Jurkat, Clone E6-1 (cell line): ENCODE measurements around the gene OASL. TPM values are rescaled to one million over a fixed set of nuclear protein-coding genes. Genes with fewer than 3 reads are reported as not detected.
A peak's percentile ranks its signal among the peaks of the same experiment; 100 is the strongest.
"Not testable (repeated sequence)": the region's sequence is repeated elsewhere in the genome, so short reads cannot be mapped to it uniquely, and the experiment has no call there.

Experiments used
- DNase-seq: peaks from one replicate; pipeline ENCODE4 v3.0.0-alpha.2; 2011; ENCODE audit warnings: low read depth, low spot score
- H3K4me3 ChIP-seq: 2 replicates; pipeline ENCODE4 v1.5.1; 2011; ENCODE audit warnings: mild to moderate bottlenecking, low read length, control low read depth, moderate library complexity
- polyA plus RNA-seq: library from polyadenylated mRNA; unstranded; fragments of >200 nt; gene quantifications from one replicate; pipeline ENCODE4 v1.2.1, GENCODE V29; 2012; ENCODE audit warnings: missing spikeins; ENCODE audit not compliant: insufficient read length, insufficient read depth

Gene OASL
- polyA plus RNA-seq, result not detected

- no peak for DNase-seq
- H3K4me3 ChIP-seq, result peak within 1 kb of the TSS; percentile 59
Observed at GRCh38 chr12:121038861-121039668, at the start of gene OASL. Gene OASL, minus strand, starts transcription at chr12:121039246. Its CDS starts 275 bp downstream, at chr12:121038971.

GRCh38 chr12:121088195-121088585 lies 49.1 kb upstream of the OASL start:
- no peak overlapping the region for H3K4me3 ChIP-seq
- no peak for DNase-seq

GRCh38 chr12:121087467-121088194 lies 48.6 kb upstream of the OASL start:
- H3K4me3 ChIP-seq, result no peak overlapping the region
- DNase-seq, result peak; percentile 24

GRCh38 chr12:121086781-121087295 lies 47.8 kb upstream of the OASL start:
- no peak overlapping the region for H3K4me3 ChIP-seq
- no peak for DNase-seq

- no peak for DNase-seq
- H3K4me3 ChIP-seq, result no peak overlapping the region
Observed at GRCh38 chr12:121085506-121086353, 46.7 kb upstream of the OASL start.

- DNase-seq, result no peak
- no peak overlapping the region for H3K4me3 ChIP-seq
Observed at GRCh38 chr12:121085069-121085468, 46.0 kb upstream of the OASL start.

GRCh38 chr12:121084229-121084628 lies 45.2 kb upstream of the OASL start:
- no peak for DNase-seq
- no peak overlapping the region for H3K4me3 ChIP-seq

GRCh38 chr12:121080909-121081308 lies 41.9 kb upstream of the OASL start:
- no peak overlapping the region for H3K4me3 ChIP-seq
- no peak for DNase-seq

- no peak for DNase-seq
- no peak overlapping the region for H3K4me3 ChIP-seq
Observed at GRCh38 chr12:121079736-121080272, 40.8 kb upstream of the OASL start.

- H3K4me3 ChIP-seq, DNase-seq: not testable (repeated sequence)
Observed at GRCh38 chr12:121077440-121077839, 38.4 kb upstream of the OASL start.

- not testable (repeated sequence) for DNase-seq
Observed at GRCh38 chr12:121075911-121076310, 36.9 kb upstream of the OASL start.

GRCh38 chr12:121072147-121072546 lies 33.1 kb upstream of the OASL start:
- no peak overlapping the region for H3K4me3 ChIP-seq
- DNase-seq, result no peak

More at GRCh38 chr12:121075911-121076310, 36.9 kb upstream of the OASL start:
- not testable (repeated sequence) for H3K4me3 ChIP-seq

GRCh38 chr12:121069206-121069605 lies 30.2 kb upstream of the OASL start:
- no peak overlapping the region for H3K4me3 ChIP-seq
- no peak for DNase-seq

- DNase-seq, result no peak
Observed at GRCh38 chr12:121065345-121065744, 26.3 kb upstream of the OASL start.

GRCh38 chr12:121064586-121064985 lies 25.5 kb upstream of the OASL start:
- not testable (repeated sequence) for DNase-seq, H3K4me3 ChIP-seq

More at GRCh38 chr12:121065345-121065744, 26.3 kb upstream of the OASL start:
- H3K4me3 ChIP-seq, result no peak overlapping the region

GRCh38 chr12:121064116-121064515 lies 25.1 kb upstream of the OASL start:
- H3K4me3 ChIP-seq, result no peak overlapping the region
- no peak for DNase-seq

- no peak overlapping the region for H3K4me3 ChIP-seq
- no peak for DNase-seq
Observed at GRCh38 chr12:121062391-121063045, 23.5 kb upstream of the OASL start.

GRCh38 chr12:121061831-121062230 lies 22.8 kb upstream of the OASL start:
- no peak overlapping the region for H3K4me3 ChIP-seq
- DNase-seq, result peak; percentile 25
